ENCODE results near the gene EMSY.

The EMSY gene

DNA sequence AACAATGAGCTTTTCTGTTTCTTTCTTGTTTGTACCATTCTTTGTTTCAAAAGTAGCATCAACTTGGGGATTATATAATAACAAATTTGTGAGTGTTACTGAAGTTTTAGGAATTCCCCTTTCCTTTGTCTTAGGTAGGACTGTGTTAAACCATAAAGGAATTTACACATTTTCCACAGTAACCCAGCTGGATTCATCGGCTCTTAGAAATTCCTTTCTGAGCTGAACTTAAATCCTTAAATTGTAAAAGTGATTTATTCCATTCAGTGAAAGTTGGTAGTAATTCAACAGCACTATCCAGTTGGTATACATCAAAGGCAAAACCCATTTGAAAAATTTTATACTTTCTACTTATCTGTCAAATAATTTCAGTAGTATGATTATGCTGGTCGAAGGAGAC lies 11.8 kb downstream of the EMSY start:
- H3K36me3 ChIP-seq (ENCODE audit: control insufficient read depth, insufficient read depth, low read length) = peaks cover 41% of the 10 kb centered on the region
- peaks cover 33% of the 10 kb centered on the region for H3K4me1 ChIP-seq (ENCODE audit: control insufficient read depth, insufficient read depth, low read length, poor library complexity, severe bottlenecking)
- H3K27ac ChIP-seq (ENCODE audit: low read depth, low read length, severe bottlenecking) = peak overlapping the region; percentile 73
- no peak overlapping the region for H3K4me3 ChIP-seq (ENCODE audit: extremely low read depth, insufficient read depth, low read length, poor library complexity, severe bottlenecking)
- no peaks in the 10 kb centered on the region for H3K9me3 ChIP-seq (ENCODE audit: control insufficient read depth, low read length)
- no CpG with 5 or more reads among the region's 2 CpGs for WGBS, 2 experiments (ENCODE audit: insufficient coverage in 2 of 2)

DNA sequence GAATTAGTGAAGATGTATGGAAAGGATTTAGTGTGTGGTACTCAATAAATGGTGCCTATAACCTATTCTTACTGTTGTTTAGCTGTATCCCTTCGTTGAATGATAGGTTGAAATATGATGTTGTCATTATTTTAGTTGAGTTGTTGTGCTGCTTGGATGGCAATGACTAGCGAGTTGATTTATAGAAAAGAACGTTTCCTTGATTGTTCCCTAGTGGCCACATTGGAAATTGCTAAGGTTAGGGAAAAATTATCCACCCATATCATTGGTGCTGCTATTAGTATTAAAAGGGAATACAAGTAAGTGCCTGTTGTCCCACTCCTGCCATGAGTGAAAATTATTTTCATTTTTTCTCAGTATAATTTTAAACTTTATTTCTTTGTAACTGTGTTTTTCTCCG lies 14.5 kb downstream of the EMSY start:
- Histone ChIP-seq H3K36me3 (ENCODE audit: control insufficient read depth, insufficient read depth, low read length) (peaks cover 47% of the 10 kb centered on the region), H3K27ac (ENCODE audit: low read depth, low read length, severe bottlenecking) (no peak overlapping the region)
- 80% methylated on average over 1 of the region's 4 CpGs; no CpG with 5 or more reads in 1 of the 2 experiments for WGBS, 2 experiments (ENCODE audit: insufficient coverage in 2 of 2)

DNA sequence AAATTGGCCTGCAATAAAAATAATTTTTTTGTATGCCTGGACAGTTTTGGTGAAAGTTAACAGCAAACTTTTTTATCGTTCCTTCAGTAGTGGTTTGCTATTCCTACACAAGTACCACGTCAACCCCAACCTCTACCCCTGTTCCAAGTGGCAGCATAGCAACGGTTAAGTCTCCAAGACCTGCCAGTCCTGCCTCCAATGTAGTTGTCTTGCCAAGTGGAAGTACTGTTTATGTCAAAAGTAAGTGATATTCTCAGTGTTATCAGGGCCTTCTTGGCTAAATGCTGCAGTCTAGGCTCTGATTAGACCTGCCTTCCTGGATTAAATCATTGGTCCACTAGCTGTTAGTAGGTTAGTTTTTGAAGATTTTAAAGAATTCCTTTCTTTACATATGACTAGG lies 15.0 kb downstream of the EMSY start:
- no peak overlapping the region for H3K27ac ChIP-seq (ENCODE audit: low read depth, low read length, severe bottlenecking)
- H3K4me1 ChIP-seq (ENCODE audit: control insufficient read depth, insufficient read depth, low read length, poor library complexity, severe bottlenecking) = peaks cover 14% of the 10 kb centered on the region
- WGBS, 2 experiments (ENCODE audit: insufficient coverage in 2 of 2) = 100% methylated on average over 1 to 2 of the region's 3 CpGs
- H3K36me3 ChIP-seq (ENCODE audit: control insufficient read depth, insufficient read depth, low read length) = peaks cover 51% of the 10 kb centered on the region
- no peaks in the 10 kb centered on the region for H3K9me3 ChIP-seq (ENCODE audit: control insufficient read depth, low read length)
- no peak overlapping the region for H3K4me3 ChIP-seq (ENCODE audit: extremely low read depth, insufficient read depth, low read length, poor library complexity, severe bottlenecking)

More for the DNA sequence above, 14.5 kb downstream of the EMSY start:
- Histone ChIP-seq H3K9me3 (ENCODE audit: control insufficient read depth, low read length) (no peaks in the 10 kb centered on the region), H3K4me3 (ENCODE audit: extremely low read depth, insufficient read depth, low read length, poor library complexity, severe bottlenecking) (no peak overlapping the region), H3K4me1 (ENCODE audit: control insufficient read depth, insufficient read depth, low read length, poor library complexity, severe bottlenecking) (peaks cover 20% of the 10 kb centered on the region)

DNA sequence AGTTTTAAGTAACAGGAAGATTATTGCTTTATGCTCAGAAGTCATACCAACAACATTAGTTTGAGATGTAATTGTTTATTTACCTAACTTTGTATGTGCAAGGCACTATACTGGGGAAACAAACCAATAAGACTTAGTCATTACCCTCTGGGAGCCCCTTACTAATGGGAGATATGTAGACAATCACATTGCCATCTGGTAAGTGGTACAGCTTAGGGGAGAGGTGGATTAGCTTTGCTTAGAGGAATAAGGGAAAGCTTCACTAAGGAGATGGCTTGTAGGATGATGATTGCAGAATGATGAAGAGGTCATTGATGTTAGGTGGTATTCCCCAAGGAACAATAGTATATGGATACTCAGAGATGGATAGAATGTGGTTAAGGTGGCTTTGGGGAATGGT lies 17.5 kb downstream of the EMSY start:
- Histone ChIP-seq H3K9me3 (ENCODE audit: control insufficient read depth, low read length) (no peaks in the 10 kb centered on the region), H3K4me3 (ENCODE audit: extremely low read depth, insufficient read depth, low read length, poor library complexity, severe bottlenecking) (no peak overlapping the region)

DNA sequence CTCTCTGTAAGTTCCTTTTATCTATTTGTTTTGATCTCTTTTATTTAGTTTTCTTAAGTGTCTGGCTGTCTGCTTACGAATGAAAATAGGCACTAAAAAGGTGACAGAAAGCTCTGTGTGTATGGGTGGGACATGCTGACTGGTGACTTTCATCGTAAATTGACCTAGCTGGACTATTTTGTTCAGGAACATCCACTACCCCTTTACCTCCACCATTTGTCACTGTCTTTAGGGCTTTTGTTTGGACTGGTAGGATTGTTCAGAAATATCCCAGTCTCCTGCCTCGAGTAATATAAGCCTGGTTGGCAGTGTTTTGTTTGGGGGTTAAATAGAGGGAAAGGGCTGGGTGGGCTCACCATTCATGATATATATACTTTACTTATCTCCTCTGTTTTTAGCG lies 20.9 kb downstream of the EMSY start:
- H3K36me3 ChIP-seq (ENCODE audit: control insufficient read depth, insufficient read depth, low read length) = peaks cover 41% of the 10 kb centered on the region
- no CpG with 5 or more reads among the region's 4 CpGs for WGBS, 2 experiments (ENCODE audit: insufficient coverage in 2 of 2)
- peaks cover 9% of the 10 kb centered on the region for H3K4me1 ChIP-seq (ENCODE audit: control insufficient read depth, insufficient read depth, low read length, poor library complexity, severe bottlenecking)
- no peak overlapping the region for H3K27ac ChIP-seq (ENCODE audit: low read depth, low read length, severe bottlenecking)
- no peak overlapping the region for H3K4me3 ChIP-seq (ENCODE audit: extremely low read depth, insufficient read depth, low read length, poor library complexity, severe bottlenecking)
- no peaks in the 10 kb centered on the region for H3K9me3 ChIP-seq (ENCODE audit: control insufficient read depth, low read length)

More for the DNA sequence above, 17.5 kb downstream of the EMSY start:
- no peaks in the 10 kb centered on the region for H3K4me1 ChIP-seq (ENCODE audit: control insufficient read depth, insufficient read depth, low read length, poor library complexity, severe bottlenecking)
- peaks cover 51% of the 10 kb centered on the region for H3K36me3 ChIP-seq (ENCODE audit: control insufficient read depth, insufficient read depth, low read length)
- no peak overlapping the region for H3K27ac ChIP-seq (ENCODE audit: low read depth, low read length, severe bottlenecking)

DNA sequence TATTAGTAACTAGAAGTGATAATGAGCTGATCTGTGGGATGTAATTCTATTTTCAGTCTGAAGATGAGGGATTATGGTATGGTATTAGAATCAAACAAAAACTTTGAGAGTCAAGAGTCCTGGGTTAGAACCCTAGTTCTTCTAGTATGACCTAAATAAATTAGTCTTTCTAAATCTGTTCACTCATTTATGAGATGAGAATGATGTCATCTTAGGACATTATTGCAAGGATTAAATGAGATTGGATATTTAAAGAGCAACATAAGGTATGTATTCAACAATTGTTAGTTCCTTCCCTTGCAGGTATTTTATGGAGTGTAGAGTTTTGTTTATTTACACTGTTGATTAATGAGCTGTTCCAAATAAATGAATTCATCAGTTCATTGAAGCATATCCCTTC lies 21.8 kb downstream of the EMSY start:
- H3K4me1 ChIP-seq (ENCODE audit: control insufficient read depth, insufficient read depth, low read length, poor library complexity, severe bottlenecking) = peaks cover 9% of the 10 kb centered on the region
- H3K9me3 ChIP-seq (ENCODE audit: control insufficient read depth, low read length) = no peaks in the 10 kb centered on the region
- no peak overlapping the region for H3K4me3 ChIP-seq (ENCODE audit: extremely low read depth, insufficient read depth, low read length, poor library complexity, severe bottlenecking)
- H3K36me3 ChIP-seq (ENCODE audit: control insufficient read depth, insufficient read depth, low read length) = peaks cover 38% of the 10 kb centered on the region
- H3K27ac ChIP-seq (ENCODE audit: low read depth, low read length, severe bottlenecking) = no peak overlapping the region

DNA sequence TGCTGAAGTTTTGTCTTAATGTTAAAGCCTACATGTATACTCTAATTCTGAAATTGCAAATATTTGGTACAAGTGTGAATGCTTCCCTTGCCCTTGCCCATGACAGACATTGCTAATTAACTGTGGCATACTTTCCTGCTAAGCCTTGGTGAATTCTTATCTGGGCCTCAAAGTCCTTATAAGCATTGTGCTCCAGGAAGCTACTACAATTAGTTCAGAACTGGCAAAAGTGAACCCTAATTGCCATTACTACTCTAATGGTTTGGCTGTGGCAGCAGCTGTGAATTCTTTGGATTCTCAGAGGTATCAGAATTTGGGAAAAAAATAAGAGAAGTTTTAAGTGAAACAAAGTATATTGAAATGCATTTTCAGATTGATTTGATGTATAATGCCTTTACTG lies 24.3 kb downstream of the EMSY start:
- Histone ChIP-seq H3K9me3 (ENCODE audit: control insufficient read depth, low read length) (no peaks in the 10 kb centered on the region), H3K4me1 (ENCODE audit: control insufficient read depth, insufficient read depth, low read length, poor library complexity, severe bottlenecking) (peaks cover 9% of the 10 kb centered on the region), H3K4me3 (ENCODE audit: extremely low read depth, insufficient read depth, low read length, poor library complexity, severe bottlenecking) (no peak overlapping the region), H3K27ac (ENCODE audit: low read depth, low read length, severe bottlenecking) (no peak overlapping the region), H3K36me3 (ENCODE audit: control insufficient read depth, insufficient read depth, low read length) (peaks cover 46% of the 10 kb centered on the region)

DNA sequence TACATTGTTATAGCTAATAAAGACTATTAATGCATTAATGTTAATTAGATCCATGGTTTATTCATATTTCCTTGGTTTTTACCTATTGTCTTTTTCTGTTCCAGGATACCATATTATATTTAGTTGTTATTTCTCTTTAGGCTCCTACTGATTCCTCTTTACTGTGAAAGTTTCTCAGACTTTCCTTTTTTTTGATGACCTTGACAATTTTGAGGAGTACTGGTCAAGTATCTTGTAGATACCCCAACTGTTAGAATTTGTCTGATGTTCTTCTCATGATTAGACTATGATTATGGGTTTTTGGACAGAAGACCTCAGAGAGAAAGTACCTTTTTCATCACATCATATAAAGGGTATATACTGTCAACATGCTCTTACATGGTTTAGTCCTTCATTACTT lies 26.6 kb downstream of the EMSY start:
- Histone ChIP-seq H3K4me3 (ENCODE audit: extremely low read depth, insufficient read depth, low read length, poor library complexity, severe bottlenecking) (no peak overlapping the region), H3K27ac (ENCODE audit: low read depth, low read length, severe bottlenecking) (no peak overlapping the region), H3K4me1 (ENCODE audit: control insufficient read depth, insufficient read depth, low read length, poor library complexity, severe bottlenecking) (peaks cover 9% of the 10 kb centered on the region), H3K36me3 (ENCODE audit: control insufficient read depth, insufficient read depth, low read length) (peaks cover 55% of the 10 kb centered on the region), H3K9me3 (ENCODE audit: control insufficient read depth, low read length) (no peaks in the 10 kb centered on the region)

DNA sequence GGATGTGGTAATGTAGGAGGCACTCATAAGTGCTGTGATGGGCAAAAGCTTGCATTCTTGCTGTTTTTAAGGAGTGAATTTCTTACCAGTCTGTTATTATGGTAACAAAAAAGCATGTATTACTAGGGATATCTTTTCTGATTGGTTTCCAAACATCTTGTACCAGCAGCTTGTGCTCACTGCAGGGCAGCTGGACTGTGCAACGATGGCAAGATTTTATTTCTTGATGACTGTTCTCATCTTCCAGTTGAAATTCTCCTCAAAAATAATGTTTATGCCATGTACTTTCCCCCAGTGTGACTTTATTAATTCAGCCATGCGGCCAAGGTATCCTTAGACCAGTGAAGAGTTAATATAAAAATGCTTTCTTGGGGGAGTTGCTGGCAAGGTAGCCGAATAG lies 35.4 kb downstream of the EMSY start:
- Histone ChIP-seq H3K4me1 (ENCODE audit: control insufficient read depth, insufficient read depth, low read length, poor library complexity, severe bottlenecking) (no peaks in the 10 kb centered on the region), H3K27ac (ENCODE audit: low read depth, low read length, severe bottlenecking) (no peak overlapping the region), H3K36me3 (ENCODE audit: control insufficient read depth, insufficient read depth, low read length) (peaks cover 51% of the 10 kb centered on the region), H3K9me3 (ENCODE audit: control insufficient read depth, low read length) (no peaks in the 10 kb centered on the region), H3K4me3 (ENCODE audit: extremely low read depth, insufficient read depth, low read length, poor library complexity, severe bottlenecking) (no peak overlapping the region)
- 100% methylated on average over 2 to 3 of the region's 3 CpGs for WGBS, 2 experiments (ENCODE audit: insufficient coverage in 2 of 2)

DNA sequence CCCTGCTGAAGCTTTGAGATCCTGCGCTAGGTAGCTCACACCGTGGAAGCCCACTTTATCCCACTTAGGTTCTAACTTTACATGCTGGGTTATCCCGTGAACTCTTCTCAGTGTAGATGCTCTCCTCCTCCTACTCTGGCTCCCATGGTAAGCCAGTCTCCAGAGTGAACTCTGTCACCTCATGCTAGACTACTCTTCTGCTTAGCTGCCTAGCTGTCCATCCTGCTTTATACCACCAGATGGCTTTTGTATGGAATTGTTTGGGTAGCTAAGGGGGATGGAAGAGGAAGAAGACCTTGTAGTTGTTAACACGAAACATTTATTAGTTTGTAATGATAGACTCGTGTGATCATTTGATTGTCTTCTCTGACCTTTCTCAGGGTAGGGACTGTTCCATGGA lies 46.8 kb downstream of the EMSY start:
- Histone ChIP-seq H3K4me1 (ENCODE audit: control insufficient read depth, insufficient read depth, low read length, poor library complexity, severe bottlenecking) (no peaks in the 10 kb centered on the region), H3K4me3 (ENCODE audit: extremely low read depth, insufficient read depth, low read length, poor library complexity, severe bottlenecking) (no peak overlapping the region), H3K36me3 (ENCODE audit: control insufficient read depth, insufficient read depth, low read length) (peaks cover 53% of the 10 kb centered on the region), H3K9me3 (ENCODE audit: control insufficient read depth, low read length) (no peaks in the 10 kb centered on the region), H3K27ac (ENCODE audit: low read depth, low read length, severe bottlenecking) (no peak overlapping the region)
- WGBS, 2 experiments (ENCODE audit: insufficient coverage in 2 of 2) = 89 to 98% methylated on average over 2 to 4 of the region's 5 CpGs

DNA sequence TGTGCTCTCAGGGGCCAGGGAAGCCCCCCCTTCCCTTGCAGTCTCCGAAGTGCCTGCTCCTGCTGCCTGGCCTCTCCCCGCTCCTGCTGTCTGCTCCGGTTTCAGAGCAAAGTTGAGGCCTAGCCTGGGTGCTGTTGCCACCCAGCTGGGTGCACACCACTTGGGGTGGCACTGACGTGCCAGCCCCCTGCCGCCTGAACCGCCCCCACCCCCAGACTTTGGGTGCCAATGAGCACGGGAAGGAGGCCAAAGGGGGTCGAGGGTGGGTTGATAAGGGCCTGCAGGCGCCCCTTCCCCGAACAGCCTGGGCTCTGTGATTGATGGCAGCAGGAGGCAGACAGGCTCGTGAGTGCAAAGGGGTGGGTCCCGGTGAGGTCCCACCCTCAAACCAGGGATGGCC lies 48.2 kb downstream of the EMSY start:
- Histone ChIP-seq H3K9me3 (ENCODE audit: control insufficient read depth, low read length) (no peaks in the 10 kb centered on the region), H3K27ac (ENCODE audit: low read depth, low read length, severe bottlenecking) (no peak overlapping the region), H3K4me1 (ENCODE audit: control insufficient read depth, insufficient read depth, low read length, poor library complexity, severe bottlenecking) (no peaks in the 10 kb centered on the region), H3K4me3 (ENCODE audit: extremely low read depth, insufficient read depth, low read length, poor library complexity, severe bottlenecking) (no peak overlapping the region), H3K36me3 (ENCODE audit: control insufficient read depth, insufficient read depth, low read length) (peaks cover 51% of the 10 kb centered on the region)
- 82 to 94% methylated on average over 7 to 11 of the region's 12 CpGs for WGBS, 2 experiments (ENCODE audit: insufficient coverage in 2 of 2)
